Ectodermal cell (in vitro differentiated cells): ENCODE results near the gene VASN.

Source experiments
- H3K27ac ChIP-seq: 2 replicates; pipeline ENCODE4 v1.7.0; 2013; ENCODE audit warnings: mild to moderate bottlenecking, low read depth, low read length; ENCODE audit not compliant: insufficient read depth, poor library complexity, severe bottlenecking
- H3K27me3 ChIP-seq: 2 replicates; pipeline ENCODE4 v1.7.0; 2013; ENCODE audit warnings: mild to moderate bottlenecking, low read length; ENCODE audit not compliant: insufficient read depth, control insufficient read depth, poor library complexity, severe bottlenecking
- H3K36me3 ChIP-seq: one replicate; pipeline ENCODE4 v1.7.0; 2013; ENCODE audit warnings: low read length; ENCODE audit not compliant: control insufficient read depth, insufficient read depth
- H3K4me1 ChIP-seq: one replicate; pipeline ENCODE4 v1.7.0; 2013; ENCODE audit warnings: low read length; ENCODE audit not compliant: control insufficient read depth, insufficient read depth
- H3K4me3 ChIP-seq: 2 replicates; pipeline ENCODE4 v1.7.0; 2013; ENCODE audit warnings: low read depth, low read length, control low read depth; ENCODE audit not compliant: insufficient read depth
- H3K9me3 ChIP-seq: 2 replicates; pipeline ENCODE4 v1.7.0; 2013; ENCODE audit warnings: mild to moderate bottlenecking, low read length, moderate library complexity; ENCODE audit not compliant: control insufficient read depth
- WGBS, 2 experiments: methylation state at CpG; one replicate each; pipeline ENCODE4 v1.1.7; 2013; ENCODE audit warnings: missing lambda C conversion rate in 2 of 2; 5-methylcytosine and 5-hydroxymethylcytosine counted together

Gene VASN

DNA sequence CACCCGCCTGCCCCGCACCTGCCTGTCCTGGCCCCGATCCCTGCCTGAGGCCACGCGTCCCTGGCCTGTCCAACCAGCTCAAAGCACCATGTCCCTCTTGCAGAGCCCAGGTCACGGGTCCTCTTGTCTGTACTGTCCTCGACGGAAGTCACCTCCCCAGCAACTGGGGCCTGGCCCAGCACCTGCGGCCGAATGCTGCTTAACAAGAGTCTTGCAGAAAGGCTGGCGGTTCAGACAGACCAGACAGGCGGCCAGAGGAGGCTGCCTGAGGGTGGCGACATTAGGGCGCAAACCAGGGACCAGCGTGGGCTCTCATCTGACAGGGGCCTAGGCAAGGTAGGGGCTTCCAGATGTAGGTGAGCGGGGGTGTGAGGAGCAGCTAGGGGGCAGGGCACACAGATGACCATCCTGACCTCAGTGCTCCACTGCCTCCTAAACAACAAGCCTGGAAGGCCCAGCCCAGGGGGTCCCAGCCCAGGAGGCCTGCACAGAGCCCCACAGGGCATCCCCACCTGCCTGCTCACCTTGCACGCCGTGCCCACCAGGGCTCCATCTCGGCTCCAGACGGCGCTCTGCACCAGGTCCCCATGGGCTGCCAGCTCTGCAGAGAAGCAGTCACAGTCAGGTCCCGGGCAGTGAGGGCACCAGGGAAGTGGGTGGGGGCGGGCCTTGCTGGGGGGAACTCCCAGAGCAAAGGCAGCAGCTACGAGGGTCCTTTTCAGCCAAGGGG, 33.5 kb downstream of the VASN start:
- Histone ChIP-seq H3K9me3 (no peaks in the 10 kb centered on the region), H3K27ac (no peak overlapping the region), H3K36me3 (no peaks in the 10 kb centered on the region), H3K4me1 (no peaks in the 10 kb centered on the region), H3K27me3 (no peaks in the 10 kb centered on the region), H3K4me3 (no peak overlapping the region)
- WGBS, 2 experiments, result 89 to 90% methylated on average over 24 of the region's 24 CpGs

- no peaks in the 10 kb centered on the region for H3K27me3 ChIP-seq
- no peaks in the 10 kb centered on the region for H3K36me3 ChIP-seq
- no peak overlapping the region for H3K27ac ChIP-seq
- no peaks in the 10 kb centered on the region for H3K4me1 ChIP-seq
- 89 to 90% methylated on average over 22 of the region's 22 CpGs for WGBS, 2 experiments
- no peak overlapping the region for H3K4me3 ChIP-seq
- H3K9me3 ChIP-seq, result no peaks in the 10 kb centered on the region
Observed at GRCh38 chr16:4407543-4408322, 36.1 kb downstream of the VASN start.

GRCh38 chr16:4408323-4408690, 36.7 kb downstream of the VASN start:
- H3K27ac ChIP-seq, result no peak overlapping the region

GRCh38 chr16:4409081-4409932, 37.7 kb downstream of the VASN start:
- no peaks in the 10 kb centered on the region for H3K4me1 ChIP-seq
- H3K4me3 ChIP-seq, result no peak overlapping the region
- H3K36me3 ChIP-seq, result no peaks in the 10 kb centered on the region
- no peak overlapping the region for H3K27ac ChIP-seq
- H3K27me3 ChIP-seq, result no peaks in the 10 kb centered on the region
- 89% methylated on average over 19 of the region's 19 CpGs for WGBS, 2 experiments
- H3K9me3 ChIP-seq, result no peaks in the 10 kb centered on the region

More at GRCh38 chr16:4408323-4408690, 36.7 kb downstream of the VASN start:
- no peaks in the 10 kb centered on the region for H3K36me3 ChIP-seq
- H3K27me3 ChIP-seq, result no peaks in the 10 kb centered on the region
- WGBS, 2 experiments, result 92 to 93% methylated on average over 10 of the region's 10 CpGs
- H3K4me1 ChIP-seq, result no peaks in the 10 kb centered on the region
- H3K4me3 ChIP-seq, result no peak overlapping the region
- H3K9me3 ChIP-seq, result no peaks in the 10 kb centered on the region

DNA sequence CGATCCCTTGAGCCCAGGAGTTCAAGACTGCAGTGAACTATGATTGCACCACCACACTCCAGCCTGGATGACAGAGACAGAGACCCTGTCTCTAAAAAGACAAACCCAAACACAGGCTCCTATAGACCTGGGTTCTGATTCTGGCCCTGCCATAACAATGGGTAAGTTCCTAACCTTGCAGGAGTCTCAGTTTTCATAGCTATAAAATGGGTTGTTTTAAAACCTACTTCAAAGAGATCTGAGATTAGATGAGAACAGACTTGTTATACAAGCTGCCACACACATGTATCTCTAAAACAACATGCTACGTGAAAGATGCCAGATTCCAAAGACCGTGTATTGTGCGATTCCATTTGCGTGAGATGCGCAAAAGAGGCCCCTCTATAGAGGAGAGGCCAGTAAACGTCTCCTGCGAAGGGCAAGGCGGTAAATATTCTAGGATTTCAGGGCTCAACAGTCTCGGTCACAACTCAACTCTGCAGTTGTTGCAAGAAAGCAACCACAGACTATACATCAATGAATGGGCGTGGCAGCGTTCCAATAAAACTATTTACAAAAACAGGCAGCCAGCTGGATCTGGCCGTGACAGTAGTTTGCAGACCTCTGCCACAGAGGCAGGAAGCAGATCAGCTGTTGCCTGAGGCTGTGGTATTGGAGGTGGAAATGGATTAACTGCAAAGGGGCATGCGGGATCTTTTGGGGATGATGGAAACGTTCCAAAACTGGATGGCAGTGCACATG, 38.9 kb downstream of the VASN start:
- Histone ChIP-seq H3K4me1 (no peaks in the 10 kb centered on the region), H3K36me3 (no peaks in the 10 kb centered on the region), H3K4me3 (no peak overlapping the region), H3K9me3 (no peaks in the 10 kb centered on the region), H3K27me3 (peaks cover 6% of the 10 kb centered on the region), H3K27ac (no peak overlapping the region)
- 94% methylated on average over 15 of the region's 15 CpGs for WGBS, 2 experiments

DNA sequence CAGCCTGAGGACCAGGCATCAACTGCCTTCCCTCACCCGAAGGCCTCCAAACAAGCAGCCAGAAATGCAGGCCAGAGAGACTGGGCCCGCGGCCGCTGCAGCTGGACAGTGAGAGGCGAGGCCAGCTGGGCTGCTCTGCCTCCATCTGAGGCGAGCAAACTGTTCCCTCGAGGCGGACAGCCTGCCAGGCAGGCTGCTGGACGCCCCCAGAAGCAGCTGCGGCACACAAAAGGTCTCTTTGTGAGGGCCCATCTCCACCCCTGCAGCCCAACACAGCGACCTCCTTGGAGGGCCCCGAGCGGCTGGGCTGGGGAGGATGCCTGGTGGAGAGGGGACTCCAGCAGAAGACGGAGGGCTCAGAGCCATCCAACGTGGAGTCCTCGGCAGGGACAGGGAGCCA, 40.0 kb downstream of the VASN start:
- no peaks in the 10 kb centered on the region for H3K9me3 ChIP-seq
- H3K4me1 ChIP-seq, result no peaks in the 10 kb centered on the region
- peaks cover 12% of the 10 kb centered on the region for H3K27me3 ChIP-seq
- 85 to 88% methylated on average over 16 of the region's 16 CpGs for WGBS, 2 experiments
- no peaks in the 10 kb centered on the region for H3K36me3 ChIP-seq
- H3K27ac ChIP-seq, result no peak overlapping the region
- H3K4me3 ChIP-seq, result no peak overlapping the region

GRCh38 chr16:4412159-4412558, 40.5 kb downstream of the VASN start:
- WGBS, 2 experiments, result 92 to 96% methylated on average over 8 of the region's 8 CpGs
- H3K9me3 ChIP-seq, result no peaks in the 10 kb centered on the region
- H3K4me1 ChIP-seq, result no peaks in the 10 kb centered on the region
- H3K4me3 ChIP-seq, result no peak overlapping the region
- H3K27me3 ChIP-seq, result peaks cover 17% of the 10 kb centered on the region
- no peaks in the 10 kb centered on the region for H3K36me3 ChIP-seq
- no peak overlapping the region for H3K27ac ChIP-seq

GRCh38 chr16:4412854-4413253, 41.2 kb downstream of the VASN start:
- no peak overlapping the region for H3K27ac ChIP-seq
- peaks cover 23% of the 10 kb centered on the region for H3K27me3 ChIP-seq
- 94 to 97% methylated on average over 4 of the region's 4 CpGs for WGBS, 2 experiments
- H3K4me3 ChIP-seq, result no peak overlapping the region
- H3K4me1 ChIP-seq, result no peaks in the 10 kb centered on the region
- H3K36me3 ChIP-seq, result no peaks in the 10 kb centered on the region
- H3K9me3 ChIP-seq, result no peaks in the 10 kb centered on the region

- Histone ChIP-seq H3K27ac (no peak overlapping the region), H3K9me3 (no peaks in the 10 kb centered on the region), H3K36me3 (no peaks in the 10 kb centered on the region), H3K27me3 (peaks cover 23% of the 10 kb centered on the region), H3K4me3 (no peak overlapping the region), H3K4me1 (no peaks in the 10 kb centered on the region)
- WGBS, 2 experiments, result 92 to 95% methylated on average over 7 of the region's 7 CpGs
Observed at GRCh38 chr16:4414187-4414917, 42.7 kb downstream of the VASN start.
